Transverse colon (tissue), 4 donors: Measurements from ENCODE around the gene FBP2.

ENCODE experiments used
- POLR2A ChIP-seq: fragments of 450-650 bp; IDR thresholded peaks from one replicate; pipeline ENCODE4 v1.6.1; 2016; ENCODE audit warnings: antibody characterized with exemption, mild to moderate bottlenecking, moderate library complexity
- POLR2AphosphoS5 ChIP-seq, 3 donors: sonication (generic); formaldehyde crosslinking; IDR thresholded peaks; one replicate each; pipeline ENCODE4 v1.6.1; 2016; ENCODE audit warnings: antibody characterized with exemption in 3 of 3
- TF ChIP-seq, protein P1 (sequence below), 5 experiments: fragments of 200-600 bp in 3 of 5; fragments of 450-650 bp in 2 of 5; sonication (generic) in 3 of 5; IDR thresholded peaks; 1 replicate in 2 of 5; 2 replicates in 3 of 5; pipeline ENCODE4 v1.5.1; 2016 to 2017; ENCODE audit warnings: antibody characterized with exemption in 5 of 5, inconsistent platforms in 3 of 5, mild to moderate bottlenecking in 2 of 5, moderate library complexity in 1 of 5

DNA sequence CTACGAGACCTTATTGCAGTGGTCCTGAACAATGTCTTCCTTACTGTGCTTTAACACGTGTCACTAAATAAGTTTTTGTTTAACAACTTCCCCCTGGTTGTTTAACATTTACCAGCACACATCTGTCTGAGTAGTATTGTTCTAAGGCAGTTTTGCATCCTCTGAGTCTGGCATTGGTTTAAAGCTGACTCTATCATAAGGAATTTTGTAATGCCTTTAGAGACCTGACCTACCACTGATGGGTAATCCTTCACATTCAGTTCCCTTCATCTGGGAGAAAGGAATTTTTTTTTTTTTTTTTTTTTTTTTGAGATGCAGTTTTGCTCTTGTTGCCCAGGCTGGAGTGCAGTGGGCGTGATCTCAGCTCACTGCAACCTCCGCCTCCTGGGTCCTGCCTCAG is 58.7 kb downstream of the FBP2 start:
- TF ChIP-seq, protein P1, sequence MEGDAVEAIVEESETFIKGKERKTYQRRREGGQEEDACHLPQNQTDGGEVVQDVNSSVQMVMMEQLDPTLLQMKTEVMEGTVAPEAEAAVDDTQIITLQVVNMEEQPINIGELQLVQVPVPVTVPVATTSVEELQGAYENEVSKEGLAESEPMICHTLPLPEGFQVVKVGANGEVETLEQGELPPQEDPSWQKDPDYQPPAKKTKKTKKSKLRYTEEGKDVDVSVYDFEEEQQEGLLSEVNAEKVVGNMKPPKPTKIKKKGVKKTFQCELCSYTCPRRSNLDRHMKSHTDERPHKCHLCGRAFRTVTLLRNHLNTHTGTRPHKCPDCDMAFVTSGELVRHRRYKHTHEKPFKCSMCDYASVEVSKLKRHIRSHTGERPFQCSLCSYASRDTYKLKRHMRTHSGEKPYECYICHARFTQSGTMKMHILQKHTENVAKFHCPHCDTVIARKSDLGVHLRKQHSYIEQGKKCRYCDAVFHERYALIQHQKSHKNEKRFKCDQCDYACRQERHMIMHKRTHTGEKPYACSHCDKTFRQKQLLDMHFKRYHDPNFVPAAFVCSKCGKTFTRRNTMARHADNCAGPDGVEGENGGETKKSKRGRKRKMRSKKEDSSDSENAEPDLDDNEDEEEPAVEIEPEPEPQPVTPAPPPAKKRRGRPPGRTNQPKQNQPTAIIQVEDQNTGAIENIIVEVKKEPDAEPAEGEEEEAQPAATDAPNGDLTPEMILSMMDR (IDR thresholded peaks at IDR 0.05), result no peak
- TF ChIP-seq POLR2AphosphoS5 (IDR thresholded peaks at IDR 0.05), result no peak
- no peak for TF ChIP-seq POLR2A
